GM18511 (cell line): Measurements from ENCODE around the gene GLCE.

Experiments used
- ATAC-seq: cut with Tn5 transposase; IDR thresholded peaks from one replicate; pipeline ENCODE4 v1.9.1; 2021; ENCODE audit warnings: mild to moderate bottlenecking, moderate library complexity; ENCODE audit not compliant: unreplicated experiment

The GLCE gene

GRCh38 chr15:69160141-69160993, at the start of gene GLCE:
Gene GLCE, plus strand, starts transcription at chr15:69160635. Its CDS starts 95,172 bp downstream, at chr15:69255807.
- ATAC-seq, result peak; percentile 95

DNA sequence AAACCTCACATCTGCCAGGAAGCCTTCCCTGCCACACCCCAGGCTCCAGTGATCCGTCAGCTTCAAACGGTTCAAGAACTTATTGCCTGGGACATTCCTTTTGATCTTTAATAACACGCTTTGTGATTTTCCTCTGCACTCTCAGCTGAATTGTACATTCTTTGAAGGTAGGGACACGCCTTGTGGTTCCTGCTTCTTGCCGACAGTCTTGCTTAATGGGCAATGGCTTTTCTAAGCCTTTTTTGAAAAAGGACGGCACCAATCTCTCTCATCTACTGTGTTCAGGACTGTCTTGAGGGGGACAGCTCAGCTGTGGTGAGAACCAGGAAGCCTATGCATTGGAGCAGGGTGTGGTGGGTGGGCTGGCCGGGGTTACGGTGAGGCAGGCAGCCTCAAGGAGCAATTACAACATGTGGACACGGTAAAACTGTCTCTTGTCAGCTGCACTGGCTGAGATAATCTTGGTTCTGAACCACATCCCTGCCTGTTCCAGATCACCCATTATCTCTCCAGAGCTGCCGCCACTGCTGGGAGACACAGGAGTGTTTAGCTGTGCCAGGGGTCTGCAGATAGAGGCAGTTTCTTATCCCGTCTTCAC, 46.0 kb upstream of the GLCE start:
- ATAC-seq, result no peak

DNA sequence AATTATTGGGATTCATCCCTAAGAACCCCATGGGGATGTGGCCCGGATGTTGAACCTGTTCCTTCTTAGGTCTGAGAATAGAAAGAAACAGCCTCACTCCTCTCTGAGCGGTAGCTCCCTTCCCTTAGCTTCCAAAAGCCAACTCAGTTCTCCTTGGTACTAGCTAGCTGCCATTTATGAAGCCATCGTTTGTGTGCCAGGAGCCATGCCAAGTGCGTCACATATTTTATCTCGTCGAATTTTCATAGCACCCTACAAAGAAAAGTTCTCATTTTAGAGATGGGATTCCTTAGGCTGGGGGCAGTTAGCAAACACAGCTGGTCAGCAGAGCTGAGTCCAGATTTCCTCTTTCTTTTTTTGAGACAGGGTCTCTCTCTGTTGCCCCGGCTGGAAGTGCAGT, 45.4 kb upstream of the GLCE start:
- ATAC-seq, result no peak

GRCh38 chr15:69116391-69116790, 44.0 kb upstream of the GLCE start:
- no peak for ATAC-seq

DNA sequence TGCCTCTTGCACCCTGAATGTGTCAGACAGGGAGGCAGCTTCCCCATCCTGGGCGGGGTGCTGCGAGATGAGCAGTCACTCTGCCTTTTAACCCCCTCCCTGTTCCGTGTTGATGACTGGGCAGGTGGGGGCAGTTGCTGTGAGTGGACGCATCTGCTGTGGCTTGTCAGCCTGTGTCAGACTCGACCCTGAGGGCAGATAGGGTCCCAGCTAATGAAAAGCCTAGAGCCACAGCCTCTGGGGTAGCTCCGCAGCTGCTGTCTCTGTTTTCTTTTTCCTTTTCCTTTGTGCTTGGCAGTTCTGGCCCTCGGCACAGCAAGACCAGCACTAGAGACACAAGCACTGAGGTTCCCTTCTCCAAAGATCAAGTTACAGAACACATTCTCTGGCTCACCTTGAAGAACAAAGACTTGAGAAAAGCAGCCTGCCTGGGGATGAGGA, 43.0 kb upstream of the GLCE start:
- ATAC-seq, result no peak

DNA sequence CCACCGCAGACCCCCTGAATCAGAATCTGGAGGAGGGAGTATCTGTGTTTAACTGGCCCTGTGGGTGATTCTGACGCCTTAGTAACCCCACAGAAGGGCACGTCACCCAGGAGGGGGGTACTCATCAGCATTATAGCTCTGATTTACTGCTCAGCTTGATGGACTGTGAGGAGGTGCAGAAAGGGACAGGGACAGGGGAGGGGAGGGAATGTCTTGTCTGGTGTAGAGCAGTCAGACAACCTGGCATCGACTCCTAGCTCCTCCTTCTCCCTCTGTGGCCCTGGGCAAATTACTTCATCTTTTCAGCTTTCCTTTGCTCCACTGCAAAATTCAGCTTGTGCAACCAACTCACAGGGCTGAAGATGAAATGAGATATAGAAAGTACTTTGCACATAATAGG, 42.3 kb upstream of the GLCE start:
- ATAC-seq, result no peak

GRCh38 chr15:69119001-69119400, 41.4 kb upstream of the GLCE start:
- ATAC-seq, result no peak

- ATAC-seq, result no peak
These were observed 40.6 kb upstream of the GLCE start for GRCh38 chr15:69119683-69120395.

GRCh38 chr15:69120732-69121131, 39.7 kb upstream of the GLCE start:
- no peak for ATAC-seq

- no peak for ATAC-seq
These were observed 39.1 kb upstream of the GLCE start for GRCh38 chr15:69121198-69121828.

DNA sequence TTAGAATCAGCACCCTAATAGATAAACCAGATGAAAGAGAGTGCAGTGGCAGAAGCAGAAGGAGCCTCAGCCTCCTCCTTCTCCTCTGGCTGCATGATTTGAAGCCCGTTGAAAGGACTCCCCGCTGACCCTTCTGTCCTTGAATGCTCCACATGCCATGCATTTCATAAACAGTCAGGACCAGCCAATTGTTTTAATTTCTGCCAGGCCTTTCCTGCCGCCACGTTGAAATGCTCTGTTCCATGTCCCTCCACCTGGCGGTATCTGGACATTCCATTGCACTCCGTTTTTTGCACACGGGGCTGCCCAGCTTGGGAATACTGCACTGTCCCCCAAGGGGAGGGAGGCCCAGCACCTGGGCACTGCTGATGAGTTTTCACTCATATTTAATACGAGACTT, 35.2 kb upstream of the GLCE start:
- no peak for ATAC-seq

DNA sequence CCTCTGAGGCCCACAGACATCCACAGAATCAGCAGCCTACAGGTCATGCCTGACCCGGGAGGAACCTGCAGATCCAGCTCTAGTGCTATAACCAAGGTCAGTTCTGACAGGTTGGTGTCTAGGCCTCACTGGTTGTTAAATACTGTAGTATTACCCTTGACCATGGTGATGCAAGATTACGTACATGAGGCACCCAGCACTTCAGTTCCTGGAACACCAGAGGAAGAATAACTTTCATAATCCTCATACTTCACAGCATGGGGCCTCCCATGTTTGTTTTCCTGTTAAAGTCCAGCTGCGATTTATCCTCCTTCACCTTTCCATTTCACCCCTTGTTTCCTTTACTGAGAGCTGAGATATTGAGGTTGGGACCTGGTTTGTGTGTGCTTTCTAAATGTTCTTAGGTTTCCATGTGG, 34.4 kb upstream of the GLCE start:
- ATAC-seq, result no peak

DNA sequence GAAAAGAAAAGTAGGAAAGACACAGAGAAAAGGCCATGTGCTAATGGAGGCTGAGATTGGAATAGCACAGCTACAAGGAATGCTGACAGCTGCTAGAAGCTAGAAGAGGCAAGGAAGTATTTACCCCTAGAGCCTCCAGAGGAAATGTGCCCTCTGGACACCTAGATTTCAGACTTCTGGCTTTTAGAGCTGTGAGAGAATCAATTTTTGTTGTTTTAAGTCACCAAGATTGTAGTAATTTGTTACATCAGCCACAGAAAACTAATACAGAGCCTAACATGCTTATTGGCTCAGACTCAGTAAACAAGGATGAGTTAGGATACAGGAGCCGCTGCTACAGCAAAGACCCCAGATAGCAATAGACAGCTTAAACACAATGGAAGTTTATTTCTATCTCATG, 33.1 kb upstream of the GLCE start:
- no peak for ATAC-seq

- ATAC-seq, result no peak
These were observed 31.6 kb upstream of the GLCE start for GRCh38 chr15:69128667-69129311.

GRCh38 chr15:69131362-69132220, 28.8 kb upstream of the GLCE start:
- ATAC-seq, result no peak

DNA sequence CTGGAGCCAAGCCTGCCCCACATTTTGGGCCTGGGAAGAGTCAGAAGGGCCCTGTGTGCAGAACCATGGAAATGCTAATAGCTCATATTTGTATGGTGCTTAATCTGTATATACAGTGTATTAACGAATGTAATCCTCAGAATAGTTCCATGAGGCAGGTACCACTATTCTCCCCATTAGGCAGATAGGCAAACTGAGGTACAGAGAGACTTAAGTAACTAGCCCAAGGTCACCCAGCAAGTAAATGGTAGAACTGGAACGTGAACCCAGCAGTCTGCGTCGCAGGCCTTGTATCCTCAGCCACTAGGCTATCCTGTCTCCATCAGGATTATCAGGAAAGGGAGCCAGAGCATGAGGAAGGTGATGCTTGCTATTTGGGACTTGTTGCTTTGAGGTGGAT, 28.0 kb upstream of the GLCE start:
- no peak for ATAC-seq

GRCh38 chr15:69132977-69133861, 27.2 kb upstream of the GLCE start:
- ATAC-seq, result no peak

DNA sequence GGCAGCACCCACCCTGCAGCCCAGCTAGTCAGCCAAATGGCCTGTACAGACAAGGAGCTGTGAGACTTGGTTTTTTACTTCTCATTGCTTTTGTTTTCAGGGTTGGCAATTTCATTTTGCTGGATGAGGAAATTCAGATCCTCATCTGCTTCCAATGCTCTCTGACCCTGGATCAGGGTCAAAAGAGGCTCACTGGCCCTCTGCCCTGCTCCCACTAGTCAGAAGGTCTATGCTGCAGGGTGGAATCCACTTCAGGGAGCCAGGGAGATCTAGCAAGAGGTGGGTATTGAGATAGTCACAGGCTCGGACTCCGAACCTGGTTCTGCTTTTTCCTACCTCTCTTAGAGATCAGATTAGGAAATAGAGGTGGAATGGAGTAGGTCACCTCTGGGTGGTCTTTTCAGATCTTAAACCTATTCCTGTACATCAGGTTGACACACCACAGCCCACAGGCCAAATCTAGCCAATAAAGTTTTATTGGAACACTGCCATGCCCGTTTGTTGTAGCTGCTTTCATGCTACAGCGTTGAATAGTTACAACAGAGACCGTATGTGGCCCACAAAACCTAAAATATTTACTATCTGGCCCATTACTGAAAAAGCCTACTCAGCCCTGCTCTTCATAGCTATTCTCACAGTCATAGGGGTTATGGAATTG, 26.4 kb upstream of the GLCE start:
- ATAC-seq, result no peak
